Sigmoid colon (tissue), 3 donors: ENCODE data around the gene PRPF4.

Source experiments
- CTCF ChIP-seq, 4 experiments: fragments of 450-650 bp in 3 of 4; fragments of 200-600 bp in 1 of 4; IDR thresholded peaks; one replicate each; pipeline ENCODE4 v1.5.1; 2016 to 2019; ENCODE audit warnings: antibody characterized with exemption in 4 of 4, mild to moderate bottlenecking in 3 of 4, moderate library complexity in 2 of 4
- POLR2A ChIP-seq, 2 donors: fragments of 450-650 bp; IDR thresholded peaks; one replicate each; pipeline ENCODE4 v1.6.1; 2016; ENCODE audit warnings: antibody characterized with exemption in 2 of 2, mild to moderate bottlenecking in 2 of 2, moderate library complexity in 2 of 2

GRCh38 chr9:113337714-113338113, 62.3 kb downstream of the PRPF4 start:
- no peak for TF ChIP-seq CTCF (IDR thresholded peaks at IDR 0.05)
- no peak for TF ChIP-seq POLR2A (IDR thresholded peaks at IDR 0.05)
